ENCODE results near the gene OSBPL1A. TPM values are rescaled to one million over a fixed set of nuclear protein-coding genes. Genes with fewer than 3 reads are reported as not detected.

Gene OSBPL1A
- total RNA-seq, 1 experiment from 2014 or later, result 53.1 TPM

- Mint-ChIP-seq H3K4me1 (peaks cover 5% of the 10 kb centered on the region), H3K36me3 (peaks cover 9% of the 10 kb centered on the region), H3K27me3 (ENCODE audit: low read depth) (no peaks in the 10 kb centered on the region), H3K4me3 (no peak overlapping the region), H3K9me3 (peaks cover 2% of the 10 kb centered on the region), H3K27ac (no peak overlapping the region)
- POLR2A ChIA-PET, result no interaction called here
- no peak for DNase-seq (ENCODE audit: low spot score)
- no peak for TF ChIP-seq ZNF121 (CRISPR knock-in tag; IDR thresholded peaks at IDR 0.05)
- TF ChIP-seq KAT7 (CRISPR knock-in tag; IDR thresholded peaks at IDR 0.05; ENCODE audit: borderline replicate concordance), result no peak
- TF ChIP-seq, protein P1, sequence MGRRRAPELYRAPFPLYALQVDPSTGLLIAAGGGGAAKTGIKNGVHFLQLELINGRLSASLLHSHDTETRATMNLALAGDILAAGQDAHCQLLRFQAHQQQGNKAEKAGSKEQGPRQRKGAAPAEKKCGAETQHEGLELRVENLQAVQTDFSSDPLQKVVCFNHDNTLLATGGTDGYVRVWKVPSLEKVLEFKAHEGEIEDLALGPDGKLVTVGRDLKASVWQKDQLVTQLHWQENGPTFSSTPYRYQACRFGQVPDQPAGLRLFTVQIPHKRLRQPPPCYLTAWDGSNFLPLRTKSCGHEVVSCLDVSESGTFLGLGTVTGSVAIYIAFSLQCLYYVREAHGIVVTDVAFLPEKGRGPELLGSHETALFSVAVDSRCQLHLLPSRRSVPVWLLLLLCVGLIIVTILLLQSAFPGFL (CRISPR knock-in tag; IDR thresholded peaks at IDR 0.05; ENCODE audit: borderline replicate concordance), result no peak
- TF ChIP-seq ZNF423 (CRISPR knock-in tag; IDR thresholded peaks at IDR 0.05), result no peak
- TF ChIP-seq, protein P2, sequence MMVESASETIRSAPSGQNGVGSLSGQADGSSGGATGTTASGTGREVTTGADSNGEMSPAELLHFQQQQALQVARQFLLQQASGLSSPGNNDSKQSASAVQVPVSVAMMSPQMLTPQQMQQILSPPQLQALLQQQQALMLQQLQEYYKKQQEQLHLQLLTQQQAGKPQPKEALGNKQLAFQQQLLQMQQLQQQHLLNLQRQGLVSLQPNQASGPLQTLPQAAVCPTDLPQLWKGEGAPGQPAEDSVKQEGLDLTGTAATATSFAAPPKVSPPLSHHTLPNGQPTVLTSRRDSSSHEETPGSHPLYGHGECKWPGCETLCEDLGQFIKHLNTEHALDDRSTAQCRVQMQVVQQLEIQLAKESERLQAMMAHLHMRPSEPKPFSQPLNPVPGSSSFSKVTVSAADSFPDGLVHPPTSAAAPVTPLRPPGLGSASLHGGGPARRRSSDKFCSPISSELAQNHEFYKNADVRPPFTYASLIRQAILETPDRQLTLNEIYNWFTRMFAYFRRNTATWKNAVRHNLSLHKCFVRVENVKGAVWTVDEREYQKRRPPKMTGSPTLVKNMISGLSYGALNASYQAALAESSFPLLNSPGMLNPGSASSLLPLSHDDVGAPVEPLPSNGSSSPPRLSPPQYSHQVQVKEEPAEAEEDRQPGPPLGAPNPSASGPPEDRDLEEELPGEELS (CRISPR knock-in tag; IDR thresholded peaks at IDR 0.05), result no peak
- no peak for TF ChIP-seq TCF7 (CRISPR knock-in tag; IDR thresholded peaks at IDR 0.05; ENCODE audit: low read depth)
- CTCF ChIA-PET, result no interaction called here
- no peak for ATAC-seq
Measured at GRCh38 chr18:24115628-24116027, 282.0 kb downstream of the OSBPL1A start.

GRCh38 chr18:24114924-24115549, 282.6 kb downstream of the OSBPL1A start:
- no peaks in the 10 kb centered on the region for H3K27me3 Mint-ChIP-seq (ENCODE audit: low read depth)
- peaks cover 5% of the 10 kb centered on the region; the same call in 1 of the 2 replicates for H3K36me3 Mint-ChIP-seq
- DNase-seq (ENCODE audit: low spot score) (no peak), ATAC-seq (no peak)
- TF ChIP-seq TCF7 (CRISPR knock-in tag; IDR thresholded peaks at IDR 0.05; ENCODE audit: low read depth), result no peak
- POLR2A ChIA-PET, result no interaction called here
- H3K9me3 Mint-ChIP-seq, result no peaks in the 10 kb centered on the region
- peaks cover 5% of the 10 kb centered on the region for H3K4me1 Mint-ChIP-seq
- H3K27ac Mint-ChIP-seq, result no peak overlapping the region; the same call in 1 of the 2 replicates
- no peak overlapping the region for H3K4me3 Mint-ChIP-seq
- CTCF ChIA-PET, result no interaction called here

GRCh38 chr18:24112874-24113615, 284.6 kb downstream of the OSBPL1A start:
- H3K36me3 Mint-ChIP-seq, result no peaks in the 10 kb centered on the region
- DNase-seq (ENCODE audit: low spot score) (no peak), ATAC-seq (no peak)
- no peaks in the 10 kb centered on the region for H3K9me3 Mint-ChIP-seq
- no peaks in the 10 kb centered on the region for H3K27me3 Mint-ChIP-seq (ENCODE audit: low read depth)
- ChIA-PET CTCF (interaction anchor here (0.6 kb wide), 1 partner anchor 410 kb away, joined by 3 read pairs; no protein-coding TSS in a partner anchor), POLR2A (no interaction called here)
- TF ChIP-seq GABPB1 (CRISPR knock-in tag; IDR thresholded peaks at IDR 0.05) (peak; percentile 25; the same call in 1 of the 2 replicates), ZNF423 (CRISPR knock-in tag; IDR thresholded peaks at IDR 0.05) (peak; percentile 54; the same call in 1 of the 2 replicates)
- TF ChIP-seq, protein P3, sequence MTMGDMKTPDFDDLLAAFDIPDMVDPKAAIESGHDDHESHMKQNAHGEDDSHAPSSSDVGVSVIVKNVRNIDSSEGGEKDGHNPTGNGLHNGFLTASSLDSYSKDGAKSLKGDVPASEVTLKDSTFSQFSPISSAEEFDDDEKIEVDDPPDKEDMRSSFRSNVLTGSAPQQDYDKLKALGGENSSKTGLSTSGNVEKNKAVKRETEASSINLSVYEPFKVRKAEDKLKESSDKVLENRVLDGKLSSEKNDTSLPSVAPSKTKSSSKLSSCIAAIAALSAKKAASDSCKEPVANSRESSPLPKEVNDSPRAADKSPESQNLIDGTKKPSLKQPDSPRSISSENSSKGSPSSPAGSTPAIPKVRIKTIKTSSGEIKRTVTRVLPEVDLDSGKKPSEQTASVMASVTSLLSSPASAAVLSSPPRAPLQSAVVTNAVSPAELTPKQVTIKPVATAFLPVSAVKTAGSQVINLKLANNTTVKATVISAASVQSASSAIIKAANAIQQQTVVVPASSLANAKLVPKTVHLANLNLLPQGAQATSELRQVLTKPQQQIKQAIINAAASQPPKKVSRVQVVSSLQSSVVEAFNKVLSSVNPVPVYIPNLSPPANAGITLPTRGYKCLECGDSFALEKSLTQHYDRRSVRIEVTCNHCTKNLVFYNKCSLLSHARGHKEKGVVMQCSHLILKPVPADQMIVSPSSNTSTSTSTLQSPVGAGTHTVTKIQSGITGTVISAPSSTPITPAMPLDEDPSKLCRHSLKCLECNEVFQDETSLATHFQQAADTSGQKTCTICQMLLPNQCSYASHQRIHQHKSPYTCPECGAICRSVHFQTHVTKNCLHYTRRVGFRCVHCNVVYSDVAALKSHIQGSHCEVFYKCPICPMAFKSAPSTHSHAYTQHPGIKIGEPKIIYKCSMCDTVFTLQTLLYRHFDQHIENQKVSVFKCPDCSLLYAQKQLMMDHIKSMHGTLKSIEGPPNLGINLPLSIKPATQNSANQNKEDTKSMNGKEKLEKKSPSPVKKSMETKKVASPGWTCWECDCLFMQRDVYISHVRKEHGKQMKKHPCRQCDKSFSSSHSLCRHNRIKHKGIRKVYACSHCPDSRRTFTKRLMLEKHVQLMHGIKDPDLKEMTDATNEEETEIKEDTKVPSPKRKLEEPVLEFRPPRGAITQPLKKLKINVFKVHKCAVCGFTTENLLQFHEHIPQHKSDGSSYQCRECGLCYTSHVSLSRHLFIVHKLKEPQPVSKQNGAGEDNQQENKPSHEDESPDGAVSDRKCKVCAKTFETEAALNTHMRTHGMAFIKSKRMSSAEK (CRISPR knock-in tag; IDR thresholded peaks at IDR 0.05; ENCODE audit: borderline replicate concordance), result no peak
- 0 out of 2 replicates have a peak overlapping the region, but pooled peaks have one; percentile 15 for H3K27ac Mint-ChIP-seq
- no peak overlapping the region for H3K4me3 Mint-ChIP-seq
- peaks cover 5% of the 10 kb centered on the region for H3K4me1 Mint-ChIP-seq

DNA sequence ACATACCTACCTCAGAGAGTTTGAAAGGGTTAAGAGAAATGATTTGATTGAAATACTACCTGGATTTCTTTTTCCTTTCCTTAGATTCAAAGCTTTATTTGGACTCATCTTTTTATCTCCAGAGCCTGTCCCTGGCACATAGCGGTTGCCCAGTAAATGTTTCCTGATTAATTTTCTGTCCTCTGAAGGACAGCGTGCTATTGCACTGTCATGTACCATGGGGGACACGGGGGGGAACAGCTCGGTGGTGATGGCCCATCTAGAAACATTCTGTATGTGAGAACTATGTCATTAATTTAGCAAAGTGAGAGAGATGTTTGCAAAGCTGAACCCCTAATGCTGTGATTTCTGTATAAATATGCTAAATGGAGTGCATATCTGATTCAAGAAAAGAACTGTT, 285.2 kb downstream of the OSBPL1A start:
- no peaks in the 10 kb centered on the region for H3K36me3 Mint-ChIP-seq
- CTCF ChIA-PET, result interaction anchor here (0.9 kb wide), 1 partner anchor 42 kb away, joined by 4 read pairs; no protein-coding TSS in a partner anchor
- ATAC-seq, result no peak
- H3K9me3 Mint-ChIP-seq, result no peaks in the 10 kb centered on the region
- POLR2A ChIA-PET, result no interaction called here
- H3K27me3 Mint-ChIP-seq (ENCODE audit: low read depth), result no peaks in the 10 kb centered on the region
- no peak overlapping the region for H3K27ac Mint-ChIP-seq
- no peak for DNase-seq (ENCODE audit: low spot score)
- H3K4me1 Mint-ChIP-seq, result peaks cover 5% of the 10 kb centered on the region
- no peak overlapping the region for H3K4me3 Mint-ChIP-seq
- TF ChIP-seq, protein P4, sequence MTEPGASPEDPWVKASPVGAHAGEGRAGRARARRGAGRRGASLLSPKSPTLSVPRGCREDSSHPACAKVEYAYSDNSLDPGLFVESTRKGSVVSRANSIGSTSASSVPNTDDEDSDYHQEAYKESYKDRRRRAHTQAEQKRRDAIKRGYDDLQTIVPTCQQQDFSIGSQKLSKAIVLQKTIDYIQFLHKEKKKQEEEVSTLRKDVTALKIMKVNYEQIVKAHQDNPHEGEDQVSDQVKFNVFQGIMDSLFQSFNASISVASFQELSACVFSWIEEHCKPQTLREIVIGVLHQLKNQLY (CRISPR knock-in tag; IDR thresholded peaks at IDR 0.05), result no peak
- no peak for TF ChIP-seq OVOL2 (CRISPR knock-in tag; IDR thresholded peaks at IDR 0.05; ENCODE audit: borderline replicate concordance)
- TF ChIP-seq, protein P5, sequence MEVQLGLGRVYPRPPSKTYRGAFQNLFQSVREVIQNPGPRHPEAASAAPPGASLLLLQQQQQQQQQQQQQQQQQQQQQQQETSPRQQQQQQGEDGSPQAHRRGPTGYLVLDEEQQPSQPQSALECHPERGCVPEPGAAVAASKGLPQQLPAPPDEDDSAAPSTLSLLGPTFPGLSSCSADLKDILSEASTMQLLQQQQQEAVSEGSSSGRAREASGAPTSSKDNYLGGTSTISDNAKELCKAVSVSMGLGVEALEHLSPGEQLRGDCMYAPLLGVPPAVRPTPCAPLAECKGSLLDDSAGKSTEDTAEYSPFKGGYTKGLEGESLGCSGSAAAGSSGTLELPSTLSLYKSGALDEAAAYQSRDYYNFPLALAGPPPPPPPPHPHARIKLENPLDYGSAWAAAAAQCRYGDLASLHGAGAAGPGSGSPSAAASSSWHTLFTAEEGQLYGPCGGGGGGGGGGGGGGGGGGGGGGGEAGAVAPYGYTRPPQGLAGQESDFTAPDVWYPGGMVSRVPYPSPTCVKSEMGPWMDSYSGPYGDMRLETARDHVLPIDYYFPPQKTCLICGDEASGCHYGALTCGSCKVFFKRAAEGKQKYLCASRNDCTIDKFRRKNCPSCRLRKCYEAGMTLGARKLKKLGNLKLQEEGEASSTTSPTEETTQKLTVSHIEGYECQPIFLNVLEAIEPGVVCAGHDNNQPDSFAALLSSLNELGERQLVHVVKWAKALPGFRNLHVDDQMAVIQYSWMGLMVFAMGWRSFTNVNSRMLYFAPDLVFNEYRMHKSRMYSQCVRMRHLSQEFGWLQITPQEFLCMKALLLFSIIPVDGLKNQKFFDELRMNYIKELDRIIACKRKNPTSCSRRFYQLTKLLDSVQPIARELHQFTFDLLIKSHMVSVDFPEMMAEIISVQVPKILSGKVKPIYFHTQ (CRISPR knock-in tag; IDR thresholded peaks at IDR 0.05), result no peak

Measured in WTC11 (cell line).